ENCODE data around the gene TRMT1.

TRMT1 gene

GRCh38 chr19:13083008-13083404 lies 33.5 kb downstream of the TRMT1 start:
- H3K4me3 ChIP-seq (ENCODE audit: low read depth, low read length): no peak overlapping the region
- DNase-seq (ENCODE audit: low read depth): no peak
- no peak for TF ChIP-seq CTCF (IDR thresholded peaks at IDR 0.05; ENCODE audit: low read depth, low read length, missing control alignments)
- in situ Hi-C loops (cut with HindIII; ENCODE audit: low sequenced_read_pairs): no loop called here

- peak; percentile 97 for DNase-seq (ENCODE audit: low read depth)
- no peak overlapping the region for H3K4me3 ChIP-seq (ENCODE audit: low read depth, low read length)
- in situ Hi-C loops (cut with HindIII; ENCODE audit: low sequenced_read_pairs): no loop called here
- TF ChIP-seq CTCF (IDR thresholded peaks at IDR 0.05; ENCODE audit: low read depth, low read length, missing control alignments): peak; percentile 45
Observed at GRCh38 chr19:13082192-13083007, 34.1 kb downstream of the TRMT1 start.

GRCh38 chr19:13079542-13079986 lies 37.0 kb downstream of the TRMT1 start:
- DNase-seq (ENCODE audit: low read depth): peak; percentile 42
- H3K4me3 ChIP-seq (ENCODE audit: low read depth, low read length): no peak overlapping the region
- no peak for TF ChIP-seq CTCF (IDR thresholded peaks at IDR 0.05; ENCODE audit: low read depth, low read length, missing control alignments)
- in situ Hi-C loops (cut with HindIII; ENCODE audit: low sequenced_read_pairs): no loop called here

GRCh38 chr19:13078897-13079541 lies 37.5 kb downstream of the TRMT1 start:
- in situ Hi-C loops (cut with HindIII; ENCODE audit: low sequenced_read_pairs): no loop called here
- no peak for TF ChIP-seq CTCF (IDR thresholded peaks at IDR 0.05; ENCODE audit: low read depth, low read length, missing control alignments)
- H3K4me3 ChIP-seq (ENCODE audit: low read depth, low read length): no peak overlapping the region
- DNase-seq (ENCODE audit: low read depth): no peak

- in situ Hi-C loops (cut with HindIII; ENCODE audit: low sequenced_read_pairs): no loop called here
- no peak for DNase-seq (ENCODE audit: low read depth)
- TF ChIP-seq CTCF (IDR thresholded peaks at IDR 0.05; ENCODE audit: low read depth, low read length, missing control alignments): no peak
Observed at GRCh38 chr19:13078381-13078780, 38.2 kb downstream of the TRMT1 start.

GRCh38 chr19:13077240-13077639 lies 39.3 kb downstream of the TRMT1 start:
- H3K4me3 ChIP-seq (ENCODE audit: low read depth, low read length): no peak overlapping the region
- no peak for TF ChIP-seq CTCF (IDR thresholded peaks at IDR 0.05; ENCODE audit: low read depth, low read length, missing control alignments)

More at GRCh38 chr19:13078381-13078780, 38.2 kb downstream of the TRMT1 start:
- no peak overlapping the region for H3K4me3 ChIP-seq (ENCODE audit: low read depth, low read length)

More at GRCh38 chr19:13077240-13077639, 39.3 kb downstream of the TRMT1 start:
- in situ Hi-C loops (cut with HindIII; ENCODE audit: low sequenced_read_pairs): no loop called here
- no peak for DNase-seq (ENCODE audit: low read depth)

All from astrocyte of the cerebellum (primary cell).